ENCODE data around the gene MARCHF5. TPM values are rescaled to one million over a fixed set of nuclear protein-coding genes. Genes with fewer than 3 reads are reported as not detected.
A peak's percentile ranks its signal among the peaks of the same experiment; 100 is the strongest.

MARCHF5 gene
- total and polyA plus RNA-seq, 2 donors (not counting 1 experiment from before 2014, with no cell fraction given) = 7.2 to 25.9 TPM

DNA sequence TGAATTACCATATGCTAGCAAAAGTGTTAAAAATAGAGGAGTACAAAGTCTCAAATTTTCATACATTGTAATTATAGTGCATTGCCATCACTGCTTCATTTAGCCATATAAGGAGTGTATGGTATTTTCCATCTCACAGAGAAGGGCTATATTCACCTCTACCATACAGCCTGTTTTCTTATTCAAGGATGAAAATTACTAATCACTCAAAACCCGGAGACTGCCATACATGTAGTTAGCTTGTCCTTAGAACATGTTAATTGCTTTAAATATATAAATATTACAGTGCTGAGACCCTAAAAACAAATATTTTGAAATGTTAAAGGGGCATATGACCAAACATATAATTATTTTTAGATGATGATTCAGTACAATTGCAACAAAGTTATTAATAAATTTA lies 49.5 kb upstream of the MARCHF5 start:
- no CpG with 5 or more reads among the region's 1 CpG for WGBS (ENCODE audit: insufficient coverage)
- CTCF ChIA-PET = interaction anchor here (0.6 to 1.3 kb wide), 3 partner anchors 12 to 153 kb away, joined by 3 read pairs; partner anchors contain the start of genes CPEB3 and MARCHF5

DNA sequence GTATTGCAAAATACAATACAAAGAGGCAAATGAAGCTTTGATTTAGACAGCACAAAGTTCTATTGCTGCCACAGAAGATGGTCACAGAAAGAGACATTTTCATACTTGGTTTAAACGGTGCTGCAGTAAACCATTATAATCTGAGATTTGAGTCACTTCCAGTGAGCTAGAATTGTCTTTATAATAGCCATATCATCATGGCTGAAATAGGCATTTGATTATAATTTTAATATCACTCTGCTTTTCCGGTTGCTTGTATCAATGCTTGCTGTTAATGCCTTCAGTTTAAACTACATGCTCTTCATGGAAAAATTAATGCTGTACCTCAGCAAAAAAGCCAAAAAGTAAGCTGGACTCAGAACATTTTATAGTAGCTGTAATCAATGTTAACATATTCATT lies 48.6 kb upstream of the MARCHF5 start:
- Histone ChIP-seq H3K27ac (ENCODE audit: low read length in 2 of 2) (no peak overlapping the region), H4K20me1 (ENCODE audit: control insufficient read depth, insufficient read depth, low read length, poor library complexity, severe bottlenecking) (no peaks in the 10 kb centered on the region), H3K36me3 (replicated peaks in 1 of 2; ENCODE audit: control extremely low read depth in 1 of 2, control insufficient read depth in 1 of 2, extremely low read depth in 1 of 2, insufficient read depth in 2 of 2, low read length in 1 of 2) (no peaks in the 10 kb centered on the region), H3K27me3 (replicated peaks in 1 of 4; ENCODE audit: control extremely low read depth in 1 of 4, control insufficient read depth in 3 of 4, insufficient read depth in 4 of 4, low read length in 3 of 4) (no peaks in the 10 kb centered on the region), H3K4me2 (replicated peaks; ENCODE audit: low read depth, low read length, poor library complexity, severe bottlenecking) (no peak overlapping the region), H3K4me1 (ENCODE audit: control insufficient read depth in 2 of 2, insufficient read depth in 2 of 2, low read length in 2 of 2) (peaks cover 19 to 30% of the 10 kb centered on the region in 2 donors), H3K79me2 (ENCODE audit: control insufficient read depth, insufficient read depth, low read length) (peaks cover 14% of the 10 kb centered on the region), H2AFZ (ENCODE audit: insufficient read depth, low read depth, low read length, poor library complexity, severe bottlenecking) (no peak overlapping the region), H3K9ac (ENCODE audit: low read length) (no peak overlapping the region), H3K9me3 (ENCODE audit: control extremely low read depth in 1 of 3, control insufficient read depth in 2 of 3, insufficient read depth in 1 of 3, low read length in 2 of 3) (no peaks in the 10 kb centered on the region), H3K4me3 (ENCODE audit: control extremely low read depth in 1 of 5, extremely low read depth in 1 of 5, insufficient read depth in 1 of 5, low read depth in 2 of 5, low read length in 4 of 5) (no peak overlapping the region)
- intact Hi-C loops (cut with micrococcal nuclease) = no loop called here
- Mint-ChIP-seq H3K27me3 (no peaks in the 10 kb centered on the region), H3K9me3 (ENCODE audit: insufficient read depth) (no peaks in the 10 kb centered on the region), H3K27ac (no peak overlapping the region), H3K4me3 (peak overlapping the region; percentile 58), H3K4me1 (peaks cover 38% of the 10 kb centered on the region)
- ChIA-PET POLR2A (no interaction called here), CTCF (interaction anchor here (1.0 to 1.3 kb wide), 3 partner anchors 47 to 155 kb away, joined by 3 to 5 read pairs (median 3); partner anchors contain the start of genes CPEB3 and MARCHF5)
- no peak for DNase-seq
- no CpG with 5 or more reads among the region's 2 CpGs for WGBS (ENCODE audit: insufficient coverage)
- no peak for ATAC-seq (ENCODE audit: low read depth)
- TF ChIP-seq EZH2 (IDR thresholded peaks at IDR 0.05; ENCODE audit: borderline replicate concordance, insufficient read depth, low read depth, low read length, poor library complexity, severe bottlenecking) = no peak
- TF ChIP-seq, protein P1, sequence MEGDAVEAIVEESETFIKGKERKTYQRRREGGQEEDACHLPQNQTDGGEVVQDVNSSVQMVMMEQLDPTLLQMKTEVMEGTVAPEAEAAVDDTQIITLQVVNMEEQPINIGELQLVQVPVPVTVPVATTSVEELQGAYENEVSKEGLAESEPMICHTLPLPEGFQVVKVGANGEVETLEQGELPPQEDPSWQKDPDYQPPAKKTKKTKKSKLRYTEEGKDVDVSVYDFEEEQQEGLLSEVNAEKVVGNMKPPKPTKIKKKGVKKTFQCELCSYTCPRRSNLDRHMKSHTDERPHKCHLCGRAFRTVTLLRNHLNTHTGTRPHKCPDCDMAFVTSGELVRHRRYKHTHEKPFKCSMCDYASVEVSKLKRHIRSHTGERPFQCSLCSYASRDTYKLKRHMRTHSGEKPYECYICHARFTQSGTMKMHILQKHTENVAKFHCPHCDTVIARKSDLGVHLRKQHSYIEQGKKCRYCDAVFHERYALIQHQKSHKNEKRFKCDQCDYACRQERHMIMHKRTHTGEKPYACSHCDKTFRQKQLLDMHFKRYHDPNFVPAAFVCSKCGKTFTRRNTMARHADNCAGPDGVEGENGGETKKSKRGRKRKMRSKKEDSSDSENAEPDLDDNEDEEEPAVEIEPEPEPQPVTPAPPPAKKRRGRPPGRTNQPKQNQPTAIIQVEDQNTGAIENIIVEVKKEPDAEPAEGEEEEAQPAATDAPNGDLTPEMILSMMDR (IDR thresholded peaks at IDR 0.05) = no peak

More for the DNA sequence above, 49.5 kb upstream of the MARCHF5 start:
- Histone ChIP-seq H3K79me2 (ENCODE audit: control insufficient read depth, insufficient read depth, low read length) (peaks cover 14% of the 10 kb centered on the region), H3K9me3 (ENCODE audit: control extremely low read depth in 1 of 3, control insufficient read depth in 2 of 3, insufficient read depth in 1 of 3, low read length in 2 of 3) (no peaks in the 10 kb centered on the region), H3K36me3 (replicated peaks in 1 of 2; ENCODE audit: control extremely low read depth in 1 of 2, control insufficient read depth in 1 of 2, extremely low read depth in 1 of 2, insufficient read depth in 2 of 2, low read length in 1 of 2) (no peaks in the 10 kb centered on the region), H3K9ac (ENCODE audit: low read length) (peak overlapping the region; percentile 86), H2AFZ (ENCODE audit: insufficient read depth, low read depth, low read length, poor library complexity, severe bottlenecking) (peak overlapping the region; percentile 89), H4K20me1 (ENCODE audit: control insufficient read depth, insufficient read depth, low read length, poor library complexity, severe bottlenecking) (no peaks in the 10 kb centered on the region), H3K4me3 (ENCODE audit: control extremely low read depth in 1 of 5, extremely low read depth in 1 of 5, insufficient read depth in 1 of 5, low read depth in 2 of 5, low read length in 4 of 5) (peak overlapping the region in 3 of 5 experiments; percentile 91 to 99 (median 95)), H3K27ac (ENCODE audit: low read length in 2 of 2) (no peak overlapping the region), H3K27me3 (replicated peaks in 1 of 4; ENCODE audit: control extremely low read depth in 1 of 4, control insufficient read depth in 3 of 4, insufficient read depth in 4 of 4, low read length in 3 of 4) (no peaks in the 10 kb centered on the region), H3K4me2 (replicated peaks; ENCODE audit: low read depth, low read length, poor library complexity, severe bottlenecking) (peak overlapping the region; percentile 96), H3K4me1 (ENCODE audit: control insufficient read depth in 2 of 2, insufficient read depth in 2 of 2, low read length in 2 of 2) (peaks cover 19 to 30% of the 10 kb centered on the region in 2 donors)
- intact Hi-C loops (cut with micrococcal nuclease) = loop anchor here (2.0 kb wide), 2 partner anchors 333 to 443 kb away; partner anchors contain the start of genes IDE and TNKS2
- no peaks in the 10 kb centered on the region for H3K27me3 Mint-ChIP-seq
- peak overlapping the region; percentile 96 for H3K4me3 Mint-ChIP-seq
- DNase-seq = no peak
- ATAC-seq (ENCODE audit: low read depth) = no peak
- H3K4me1 Mint-ChIP-seq = peaks cover 44% of the 10 kb centered on the region
- no peak for TF ChIP-seq EZH2 (IDR thresholded peaks at IDR 0.05; ENCODE audit: borderline replicate concordance, insufficient read depth, low read depth, low read length, poor library complexity, severe bottlenecking)
- TF ChIP-seq, protein P1 (IDR thresholded peaks at IDR 0.05) = no peak
- no peak overlapping the region for H3K27ac Mint-ChIP-seq
- H3K9me3 Mint-ChIP-seq (ENCODE audit: insufficient read depth) = no peaks in the 10 kb centered on the region
- POLR2A ChIA-PET = no interaction called here
